A673 (cell line): ENCODE data around the gene HLA-DQA2.
"Not testable (repeated sequence)": the region's sequence is repeated elsewhere in the genome, so short reads cannot be mapped to it uniquely, and the experiment has no call there.

ENCODE experiments used
- CTCF ChIP-seq: fragments of 300-800, 200-600 bp; sonication (generic); conservative IDR thresholded peaks from 2 replicates; pipeline ENCODE4 v1.5.1; 2017; ENCODE audit warnings: low read depth, mild to moderate bottlenecking, antibody characterized with exemption, low read length, moderate library complexity, mixed read lengths
- EZH2 ChIP-seq: fragments of 200-600 bp; sonication (generic); IDR thresholded peaks from 2 replicates; pipeline ENCODE4 v1.6.1; 2017; ENCODE audit warnings: borderline replicate concordance, low read depth, mild to moderate bottlenecking, mixed read lengths, antibody characterized with exemption, low read length; ENCODE audit not compliant: poor library complexity, severe bottlenecking

DNA sequence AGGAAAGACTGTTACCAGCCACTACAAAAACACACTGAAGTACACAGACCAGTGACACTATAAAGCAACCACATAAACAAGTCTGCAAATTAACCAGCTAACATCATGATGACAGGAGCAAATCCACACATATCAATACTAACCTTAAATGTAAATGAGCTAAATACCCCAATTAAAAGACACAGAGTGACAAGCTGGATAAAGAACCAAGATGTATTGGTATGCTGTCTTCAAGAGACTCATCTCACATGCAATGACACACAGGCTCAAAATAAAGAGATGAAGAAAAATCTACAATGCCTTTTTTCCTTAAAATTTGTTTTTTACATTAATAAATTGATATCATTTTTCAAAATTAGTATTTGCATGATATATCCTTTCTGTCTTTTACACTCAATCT, 41.7 kb downstream of the HLA-DQA2 start:
- not testable (repeated sequence) for TF ChIP-seq CTCF, EZH2
